Measurements from ENCODE around the gene PITHD1. TPM values are rescaled to one million over a fixed set of nuclear protein-coding genes. Genes with fewer than 3 reads are reported as not detected.

Gene PITHD1
- total and polyA plus RNA-seq, 2 of the 8 experiments (the other 6 are each of a cell fraction or from before 2014, with no cell fraction given), result 67.4 to 68.8 TPM

DNA sequence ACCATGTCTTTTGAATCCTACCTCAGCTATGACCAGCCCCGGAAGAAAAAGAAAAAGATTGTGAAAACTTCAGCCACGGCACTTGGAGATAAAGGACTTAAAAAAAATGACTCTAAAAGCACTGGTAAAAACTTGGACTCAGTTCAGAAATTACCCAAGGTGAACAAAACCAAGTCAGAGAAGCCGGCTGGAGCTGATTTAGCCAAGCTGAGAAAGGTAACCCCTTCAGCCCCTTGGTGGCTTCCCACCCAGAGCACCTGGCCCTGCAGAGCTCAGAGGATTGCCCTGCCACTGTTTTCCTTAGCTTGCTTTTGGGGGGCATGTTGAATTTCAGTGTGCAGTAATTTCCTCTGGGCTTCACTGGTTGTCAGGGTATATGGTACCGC, 26.4 kb upstream of the PITHD1 start (continued):
- TF ChIP-seq, protein P1, sequence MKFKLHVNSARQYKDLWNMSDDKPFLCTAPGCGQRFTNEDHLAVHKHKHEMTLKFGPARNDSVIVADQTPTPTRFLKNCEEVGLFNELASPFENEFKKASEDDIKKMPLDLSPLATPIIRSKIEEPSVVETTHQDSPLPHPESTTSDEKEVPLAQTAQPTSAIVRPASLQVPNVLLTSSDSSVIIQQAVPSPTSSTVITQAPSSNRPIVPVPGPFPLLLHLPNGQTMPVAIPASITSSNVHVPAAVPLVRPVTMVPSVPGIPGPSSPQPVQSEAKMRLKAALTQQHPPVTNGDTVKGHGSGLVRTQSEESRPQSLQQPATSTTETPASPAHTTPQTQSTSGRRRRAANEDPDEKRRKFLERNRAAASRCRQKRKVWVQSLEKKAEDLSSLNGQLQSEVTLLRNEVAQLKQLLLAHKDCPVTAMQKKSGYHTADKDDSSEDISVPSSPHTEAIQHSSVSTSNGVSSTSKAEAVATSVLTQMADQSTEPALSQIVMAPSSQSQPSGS (IDR thresholded peaks at IDR 0.05; ENCODE audit: low read length), result no peak
- TF ChIP-seq SUZ12 (IDR thresholded peaks at IDR 0.05; ENCODE audit: low read length) (no peak), KDM1A (IDR thresholded peaks at IDR 0.05; ENCODE audit: borderline replicate concordance, low read length) (no peak), CHD1 (IDR thresholded peaks at IDR 0.05; ENCODE audit: low read depth, low read length) (no peak), TBP (IDR thresholded peaks at IDR 0.05; ENCODE audit: low read depth, low read length) (no peak), KDM5A (IDR thresholded peaks at IDR 0.05; ENCODE audit: low read length) (no peak), CBX5 (IDR thresholded peaks at IDR 0.05; ENCODE audit: low read depth, low read length) (no peak)
